Liver (tissue), 9 donors: ENCODE measurements around the gene LBH. TPM values are rescaled to one million over a fixed set of nuclear protein-coding genes. Genes with fewer than 3 reads are reported as not detected.

ENCODE experiments used
- DNase-seq: peaks from one replicate; pipeline ENCODE4 v3.0.0-alpha.2; 2017; ENCODE audit warnings: low spot score
- H3K27ac ChIP-seq, 2 donors: one replicate each; pipeline ENCODE4 v1.7.0; 2013; ENCODE audit warnings: inconsistent platforms in 2 of 2, low read length in 2 of 2, control low read depth in 1 of 2, low read depth in 1 of 2, mild to moderate bottlenecking in 1 of 2
- H3K27me3 ChIP-seq, 4 donors: one replicate each; pipeline versions ENCODE4 v1.6.1 to v1.7.0; 2013; ENCODE audit warnings: low read length in 3 of 4, inconsistent platforms in 1 of 4, mild to moderate bottlenecking in 1 of 4, moderate library complexity in 1 of 4; ENCODE audit not compliant: control insufficient read depth in 4 of 4, insufficient read depth in 4 of 4
- H3K36me3 ChIP-seq, 4 donors: one replicate each; pipeline versions ENCODE4 v1.6.1 to v1.7.0; 2013; ENCODE audit warnings: low read length in 3 of 4, mild to moderate bottlenecking in 3 of 4, low read depth in 1 of 4, moderate library complexity in 1 of 4; ENCODE audit not compliant: control insufficient read depth in 4 of 4, insufficient read depth in 3 of 4
- H3K4me1 ChIP-seq, 4 donors: one replicate each; pipeline versions ENCODE4 v1.6.1 to v1.7.0; 2013; ENCODE audit warnings: low read length in 3 of 4, mild to moderate bottlenecking in 3 of 4, moderate library complexity in 1 of 4; ENCODE audit not compliant: control insufficient read depth in 4 of 4, insufficient read depth in 4 of 4
- H3K4me3 ChIP-seq, 3 donors: one replicate each; pipeline versions ENCODE4 v1.6.1 to v1.7.0; 2013; ENCODE audit warnings: low read length in 3 of 3, control low read depth in 1 of 3, low read depth in 1 of 3, mild to moderate bottlenecking in 1 of 3
- H3K9ac ChIP-seq, 2 donors: one replicate each; pipeline ENCODE4 v1.7.0; 2013; ENCODE audit warnings: low read length in 2 of 2, mild to moderate bottlenecking in 2 of 2, moderate library complexity in 2 of 2, control low read depth in 1 of 2, low read depth in 1 of 2
- H3K9me3 ChIP-seq, 4 donors: one replicate each; pipeline versions ENCODE4 v1.6.1 to v1.7.0; 2013; ENCODE audit warnings: low read length in 3 of 4; ENCODE audit not compliant: control insufficient read depth in 4 of 4
- EGR1 ChIP-seq, 2 donors: IDR thresholded peaks; 2 replicates each; pipeline ENCODE4 v1.6.1; 2016 to 2018; ENCODE audit warnings: antibody characterized with exemption in 2 of 2, low read depth in 2 of 2
- FOXA1 ChIP-seq: IDR thresholded peaks from 2 replicates; pipeline ENCODE4 v1.6.1; 2016; ENCODE audit warnings: antibody characterized with exemption
- GABPA ChIP-seq, 2 donors: IDR thresholded peaks in 1 of 2; conservative IDR thresholded peaks in 1 of 2; 2 replicates each; pipeline ENCODE4 v1.6.1; 2016; ENCODE audit warnings: antibody characterized with exemption in 2 of 2, mild to moderate bottlenecking in 1 of 2, moderate library complexity in 1 of 2
- HNF4A ChIP-seq, 2 donors: conservative IDR thresholded peaks; 2 replicates each; pipeline ENCODE4 v1.6.1; 2016; ENCODE audit warnings: antibody characterized with exemption in 2 of 2, mild to moderate bottlenecking in 2 of 2
- HNF4G ChIP-seq: IDR thresholded peaks from 2 replicates; pipeline ENCODE4 v1.6.1; 2016; ENCODE audit warnings: antibody characterized with exemption
- JUND ChIP-seq, 2 donors: IDR thresholded peaks; 2 replicates each; pipeline ENCODE4 v1.6.1; 2016; ENCODE audit warnings: antibody characterized with exemption in 2 of 2
- NR2F2 ChIP-seq: IDR thresholded peaks from 2 replicates; pipeline ENCODE4 v1.6.1; 2016; ENCODE audit warnings: antibody characterized with exemption
- RAD21 ChIP-seq, 2 donors: IDR thresholded peaks; 2 replicates each; pipeline ENCODE4 v1.6.1; 2016; ENCODE audit warnings: antibody characterized with exemption in 2 of 2, mild to moderate bottlenecking in 2 of 2
- RXRA ChIP-seq, 2 donors: IDR thresholded peaks; 2 replicates each; pipeline ENCODE4 v1.6.1; 2017 to 2018; ENCODE audit warnings: antibody characterized with exemption in 2 of 2, mild to moderate bottlenecking in 1 of 2
- WGBS: extraction: QIAGEN DNeasy Blood & Tissue Kit; methylation state at CpG from one replicate; pipeline ENCODE4 v1.1.7; 2013; 5-methylcytosine and 5-hydroxymethylcytosine counted together
- polyA plus RNA-seq, 2 donors: library from polyadenylated mRNA; stranded (reverse) in 1 of 2; unstranded in 1 of 2; fragments of 200-250 nt in 1 of 2; fragments of >200 nt in 1 of 2; fragmentation: Nextera tagmentation in 1 of 2; extraction: Ambion mirVana in 1 of 2; gene quantifications; one replicate each; pipeline versions ENCODE4 v1.2.1 to v1.2.3, GENCODE V29; 2013 to 2015
- total RNA-seq, 2 donors: library from RNA; depleted of rRNA; stranded (reverse); fragments of >200 nt; gene quantifications; one replicate each; pipeline ENCODE4 v1.2.3, GENCODE V29; 2014
- TF ChIP-seq, protein P1 (sequence below): IDR thresholded peaks from 2 replicates; pipeline ENCODE4 v1.6.1; 2016; ENCODE audit warnings: antibody characterized with exemption, mild to moderate bottlenecking
- TF ChIP-seq, protein P2 (sequence below): IDR thresholded peaks from 2 replicates; pipeline ENCODE4 v1.6.1; 2016; ENCODE audit warnings: antibody characterized with exemption
- TF ChIP-seq, protein P3 (sequence below): fragments of 150-350 bp; IDR thresholded peaks from 2 replicates; pipeline ENCODE4 v1.5.1; 2017; ENCODE audit warnings: improper control_type of control experiment, low read depth, low read length; ENCODE audit not compliant: missing input control
- TF ChIP-seq, protein P4 (sequence below): IDR thresholded peaks from 2 replicates; pipeline ENCODE4 v1.6.1; 2016; ENCODE audit warnings: antibody characterized with exemption
- donor health status: healthy.
- donor health status: healthy.
- donor health status: healthy.
- donor health status: healthy.
- donor health status: healthy.

LBH gene
- total and polyA plus RNA-seq, 4 donors, result 4.1 to 50.8 (median 9.1) TPM

DNA sequence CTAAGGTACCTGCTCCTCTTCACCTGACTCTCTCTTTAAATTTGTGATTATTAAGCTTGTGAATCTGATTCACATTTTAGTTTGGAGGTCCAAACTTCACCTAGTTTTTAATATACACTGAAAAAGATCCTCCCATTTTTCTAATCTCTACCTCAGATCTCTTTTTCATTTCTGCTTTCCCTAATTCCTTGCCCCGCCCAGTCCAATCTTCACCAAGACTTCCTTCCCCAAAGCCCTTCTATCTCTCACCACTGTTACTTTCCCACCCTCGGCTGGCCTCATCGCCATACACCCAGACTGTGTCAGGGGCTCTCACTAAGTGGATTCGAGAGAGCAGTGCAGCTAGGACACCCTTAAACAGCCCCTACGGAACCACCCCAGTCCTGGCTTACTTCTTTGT, 40.0 kb downstream of the LBH start:
- TF ChIP-seq JUND (IDR thresholded peaks at IDR 0.05), result no peak
- Histone ChIP-seq H3K36me3 (no peaks in the 10 kb centered on the region), H3K9me3 (no peaks in the 10 kb centered on the region), H3K4me1 (no peaks in the 10 kb centered on the region), H3K4me3 (no peak overlapping the region), H3K9ac (no peak overlapping the region), H3K27me3 (no peaks in the 10 kb centered on the region), H3K27ac (no peak overlapping the region)
- DNase-seq, result no peak
- 87% methylated on average over 5 of the region's 5 CpGs for WGBS

DNA sequence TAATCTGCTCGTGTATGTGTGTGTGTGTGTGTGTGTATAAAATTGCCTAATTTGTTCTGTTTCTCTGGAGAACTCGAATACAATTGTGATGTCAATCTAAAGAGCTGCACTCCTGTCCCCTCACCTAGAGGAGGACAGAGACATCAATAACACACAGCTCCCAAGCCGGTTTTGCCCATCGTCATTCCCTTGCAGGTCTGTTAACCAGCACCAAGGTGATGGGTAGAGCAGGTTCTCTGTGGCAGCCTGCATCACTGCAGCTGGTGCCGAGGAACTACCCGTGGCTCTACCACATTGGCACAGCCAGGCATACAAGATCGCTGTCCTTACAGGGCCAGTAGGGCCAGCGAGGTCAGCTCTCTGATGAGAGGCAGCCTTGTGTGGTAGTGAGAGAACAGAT, 41.0 kb downstream of the LBH start:
- DNase-seq, result no peak
- Histone ChIP-seq H3K27ac (no peak overlapping the region), H3K36me3 (no peaks in the 10 kb centered on the region), H3K4me3 (no peak overlapping the region), H3K4me1 (no peaks in the 10 kb centered on the region), H3K9ac (no peak overlapping the region), H3K9me3 (no peaks in the 10 kb centered on the region), H3K27me3 (no peaks in the 10 kb centered on the region)
- 91% methylated on average over 8 of the region's 8 CpGs for WGBS
- TF ChIP-seq EGR1 (IDR thresholded peaks at IDR 0.05; ENCODE audit: low read depth in 2 of 2) (no peak), FOXA1 (no peak), GABPA (IDR thresholded peaks at IDR 0.05 in 1 of 2, conservative IDR thresholded peaks at IDR 0.05 in 1 of 2) (no peak), NR2F2 (no peak), HNF4G (no peak), RXRA (IDR thresholded peaks at IDR 0.05) (no peak), JUND (IDR thresholded peaks at IDR 0.05) (no peak), HNF4A (conservative IDR thresholded peaks at IDR 0.05) (no peak), RAD21 (IDR thresholded peaks at IDR 0.05) (no peak)
- TF ChIP-seq, protein P1, sequence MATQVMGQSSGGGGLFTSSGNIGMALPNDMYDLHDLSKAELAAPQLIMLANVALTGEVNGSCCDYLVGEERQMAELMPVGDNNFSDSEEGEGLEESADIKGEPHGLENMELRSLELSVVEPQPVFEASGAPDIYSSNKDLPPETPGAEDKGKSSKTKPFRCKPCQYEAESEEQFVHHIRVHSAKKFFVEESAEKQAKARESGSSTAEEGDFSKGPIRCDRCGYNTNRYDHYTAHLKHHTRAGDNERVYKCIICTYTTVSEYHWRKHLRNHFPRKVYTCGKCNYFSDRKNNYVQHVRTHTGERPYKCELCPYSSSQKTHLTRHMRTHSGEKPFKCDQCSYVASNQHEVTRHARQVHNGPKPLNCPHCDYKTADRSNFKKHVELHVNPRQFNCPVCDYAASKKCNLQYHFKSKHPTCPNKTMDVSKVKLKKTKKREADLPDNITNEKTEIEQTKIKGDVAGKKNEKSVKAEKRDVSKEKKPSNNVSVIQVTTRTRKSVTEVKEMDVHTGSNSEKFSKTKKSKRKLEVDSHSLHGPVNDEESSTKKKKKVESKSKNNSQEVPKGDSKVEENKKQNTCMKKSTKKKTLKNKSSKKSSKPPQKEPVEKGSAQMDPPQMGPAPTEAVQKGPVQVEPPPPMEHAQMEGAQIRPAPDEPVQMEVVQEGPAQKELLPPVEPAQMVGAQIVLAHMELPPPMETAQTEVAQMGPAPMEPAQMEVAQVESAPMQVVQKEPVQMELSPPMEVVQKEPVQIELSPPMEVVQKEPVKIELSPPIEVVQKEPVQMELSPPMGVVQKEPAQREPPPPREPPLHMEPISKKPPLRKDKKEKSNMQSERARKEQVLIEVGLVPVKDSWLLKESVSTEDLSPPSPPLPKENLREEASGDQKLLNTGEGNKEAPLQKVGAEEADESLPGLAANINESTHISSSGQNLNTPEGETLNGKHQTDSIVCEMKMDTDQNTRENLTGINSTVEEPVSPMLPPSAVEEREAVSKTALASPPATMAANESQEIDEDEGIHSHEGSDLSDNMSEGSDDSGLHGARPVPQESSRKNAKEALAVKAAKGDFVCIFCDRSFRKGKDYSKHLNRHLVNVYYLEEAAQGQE, result no peak
- TF ChIP-seq, protein P2, sequence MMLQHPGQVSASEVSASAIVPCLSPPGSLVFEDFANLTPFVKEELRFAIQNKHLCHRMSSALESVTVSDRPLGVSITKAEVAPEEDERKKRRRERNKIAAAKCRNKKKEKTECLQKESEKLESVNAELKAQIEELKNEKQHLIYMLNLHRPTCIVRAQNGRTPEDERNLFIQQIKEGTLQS, result no peak
- TF ChIP-seq, protein P3, sequence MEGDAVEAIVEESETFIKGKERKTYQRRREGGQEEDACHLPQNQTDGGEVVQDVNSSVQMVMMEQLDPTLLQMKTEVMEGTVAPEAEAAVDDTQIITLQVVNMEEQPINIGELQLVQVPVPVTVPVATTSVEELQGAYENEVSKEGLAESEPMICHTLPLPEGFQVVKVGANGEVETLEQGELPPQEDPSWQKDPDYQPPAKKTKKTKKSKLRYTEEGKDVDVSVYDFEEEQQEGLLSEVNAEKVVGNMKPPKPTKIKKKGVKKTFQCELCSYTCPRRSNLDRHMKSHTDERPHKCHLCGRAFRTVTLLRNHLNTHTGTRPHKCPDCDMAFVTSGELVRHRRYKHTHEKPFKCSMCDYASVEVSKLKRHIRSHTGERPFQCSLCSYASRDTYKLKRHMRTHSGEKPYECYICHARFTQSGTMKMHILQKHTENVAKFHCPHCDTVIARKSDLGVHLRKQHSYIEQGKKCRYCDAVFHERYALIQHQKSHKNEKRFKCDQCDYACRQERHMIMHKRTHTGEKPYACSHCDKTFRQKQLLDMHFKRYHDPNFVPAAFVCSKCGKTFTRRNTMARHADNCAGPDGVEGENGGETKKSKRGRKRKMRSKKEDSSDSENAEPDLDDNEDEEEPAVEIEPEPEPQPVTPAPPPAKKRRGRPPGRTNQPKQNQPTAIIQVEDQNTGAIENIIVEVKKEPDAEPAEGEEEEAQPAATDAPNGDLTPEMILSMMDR, result no peak
- TF ChIP-seq, protein P4, sequence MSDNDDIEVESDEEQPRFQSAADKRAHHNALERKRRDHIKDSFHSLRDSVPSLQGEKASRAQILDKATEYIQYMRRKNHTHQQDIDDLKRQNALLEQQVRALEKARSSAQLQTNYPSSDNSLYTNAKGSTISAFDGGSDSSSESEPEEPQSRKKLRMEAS, result no peak
